Measurements from ENCODE around the gene FAM76B. TPM values are rescaled to one million over a fixed set of nuclear protein-coding genes. Genes with fewer than 3 reads are reported as not detected.

Gene FAM76B
- total RNA-seq, 1 donor from 2014 or later = 24.0 TPM

DNA sequence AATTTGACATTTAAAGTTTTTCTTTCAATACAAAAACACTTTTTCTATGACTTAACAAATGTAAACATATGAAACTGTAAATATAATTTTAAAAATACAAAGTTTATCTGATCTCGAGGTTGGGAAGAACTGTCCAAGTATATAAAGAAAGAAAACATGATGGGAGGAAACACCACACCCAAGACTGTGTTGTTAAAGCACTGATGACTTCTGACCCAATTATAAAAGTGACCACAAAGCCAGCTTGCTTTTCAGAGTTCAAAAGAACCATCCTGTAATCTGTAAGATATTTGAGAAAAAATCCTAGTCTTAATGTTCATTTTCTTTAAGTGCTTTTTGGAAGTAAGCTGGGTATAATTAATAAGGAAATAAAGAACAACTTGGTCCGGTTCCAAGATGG lies 16.3 kb upstream of the FAM76B start:
- TF ChIP-seq, protein P1, sequence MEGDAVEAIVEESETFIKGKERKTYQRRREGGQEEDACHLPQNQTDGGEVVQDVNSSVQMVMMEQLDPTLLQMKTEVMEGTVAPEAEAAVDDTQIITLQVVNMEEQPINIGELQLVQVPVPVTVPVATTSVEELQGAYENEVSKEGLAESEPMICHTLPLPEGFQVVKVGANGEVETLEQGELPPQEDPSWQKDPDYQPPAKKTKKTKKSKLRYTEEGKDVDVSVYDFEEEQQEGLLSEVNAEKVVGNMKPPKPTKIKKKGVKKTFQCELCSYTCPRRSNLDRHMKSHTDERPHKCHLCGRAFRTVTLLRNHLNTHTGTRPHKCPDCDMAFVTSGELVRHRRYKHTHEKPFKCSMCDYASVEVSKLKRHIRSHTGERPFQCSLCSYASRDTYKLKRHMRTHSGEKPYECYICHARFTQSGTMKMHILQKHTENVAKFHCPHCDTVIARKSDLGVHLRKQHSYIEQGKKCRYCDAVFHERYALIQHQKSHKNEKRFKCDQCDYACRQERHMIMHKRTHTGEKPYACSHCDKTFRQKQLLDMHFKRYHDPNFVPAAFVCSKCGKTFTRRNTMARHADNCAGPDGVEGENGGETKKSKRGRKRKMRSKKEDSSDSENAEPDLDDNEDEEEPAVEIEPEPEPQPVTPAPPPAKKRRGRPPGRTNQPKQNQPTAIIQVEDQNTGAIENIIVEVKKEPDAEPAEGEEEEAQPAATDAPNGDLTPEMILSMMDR (IDR thresholded peaks at IDR 0.05; ENCODE audit: insufficient read depth, low read length, poor library complexity, severe bottlenecking) = no peak
- DNase-seq (ENCODE audit: low read depth) = no peak
- H3K27me3 ChIP-seq (ENCODE audit: control insufficient read depth, insufficient read depth, low read length) = no peaks in the 10 kb centered on the region
- H3K36me3 ChIP-seq (ENCODE audit: control insufficient read depth, insufficient read depth, low read length) = no peaks in the 10 kb centered on the region
- H3K4me3 ChIP-seq (ENCODE audit: low read depth, low read length) = no peak overlapping the region

DNA sequence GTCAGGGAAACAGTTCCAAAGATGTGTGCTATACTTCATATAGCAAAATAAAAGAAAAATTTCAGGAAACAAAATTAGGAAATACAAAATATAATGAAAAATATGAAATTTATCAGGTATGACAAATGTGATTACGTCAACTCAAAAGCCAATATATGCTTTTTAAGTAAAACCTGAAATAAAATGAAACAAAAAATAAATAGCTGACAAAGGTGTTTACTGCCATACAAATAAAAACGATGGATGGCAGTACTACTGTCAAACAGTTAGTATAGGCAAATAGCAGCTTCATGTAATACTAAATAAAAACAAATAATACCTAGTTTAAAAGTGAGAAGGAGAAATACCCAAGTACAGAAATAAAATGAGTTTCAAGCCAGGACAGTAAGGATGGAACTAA lies 14.4 kb upstream of the FAM76B start:
- DNase-seq (ENCODE audit: low read depth) = no peak
- H3K4me3 ChIP-seq (ENCODE audit: low read depth, low read length) = no peak overlapping the region
- no peaks in the 10 kb centered on the region for H3K27me3 ChIP-seq (ENCODE audit: control insufficient read depth, insufficient read depth, low read length)
- TF ChIP-seq, protein P1 (IDR thresholded peaks at IDR 0.05; ENCODE audit: insufficient read depth, low read length, poor library complexity, severe bottlenecking) = no peak
- peaks cover 1% of the 10 kb centered on the region for H3K36me3 ChIP-seq (ENCODE audit: control insufficient read depth, insufficient read depth, low read length)

DNA sequence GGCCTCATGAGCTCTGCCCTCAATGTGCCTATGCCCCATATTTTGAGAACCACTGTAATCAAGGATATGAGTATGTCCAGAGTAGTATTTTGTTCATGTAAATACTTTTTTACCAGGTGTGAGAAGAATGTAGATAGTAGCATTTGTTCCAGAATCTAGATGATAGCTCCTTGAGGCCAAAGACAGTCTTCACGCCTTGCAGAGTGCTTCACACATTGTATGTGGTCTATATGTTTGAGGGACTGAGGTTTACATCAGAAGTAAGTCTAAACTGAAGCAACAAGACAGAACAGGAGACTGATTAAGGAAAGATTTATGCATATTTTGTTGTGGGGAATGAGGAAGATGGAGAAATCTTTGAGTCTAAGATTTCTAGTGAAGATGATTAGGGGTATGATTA lies 13.2 kb upstream of the FAM76B start:
- H3K27me3 ChIP-seq (ENCODE audit: control insufficient read depth, insufficient read depth, low read length) = no peaks in the 10 kb centered on the region
- DNase-seq (ENCODE audit: low read depth) = no peak
- peaks cover 1% of the 10 kb centered on the region for H3K36me3 ChIP-seq (ENCODE audit: control insufficient read depth, insufficient read depth, low read length)
- H3K4me3 ChIP-seq (ENCODE audit: low read depth, low read length) = no peak overlapping the region
- TF ChIP-seq, protein P1 (IDR thresholded peaks at IDR 0.05; ENCODE audit: insufficient read depth, low read length, poor library complexity, severe bottlenecking) = no peak

DNA sequence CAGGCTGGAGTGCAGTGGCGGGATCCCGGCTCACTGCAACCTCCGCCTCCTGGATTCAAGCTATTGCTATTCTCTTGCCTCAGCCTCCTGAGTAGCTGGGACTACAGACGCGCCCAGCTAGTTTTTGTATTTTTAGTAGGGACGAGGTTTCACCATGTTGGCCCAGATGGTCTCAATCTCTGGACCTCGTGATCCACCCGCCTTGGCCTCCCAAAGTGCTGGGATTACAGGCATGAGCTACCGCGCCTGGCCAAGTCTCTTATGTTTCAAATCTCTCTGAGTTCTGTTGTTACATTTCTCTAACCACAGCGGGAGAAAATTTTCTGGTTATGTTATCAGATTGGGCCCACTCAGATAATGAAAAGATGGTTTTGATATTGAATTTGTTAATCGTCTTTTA lies 10.9 kb upstream of the FAM76B start:
- Histone ChIP-seq H3K27me3 (ENCODE audit: control insufficient read depth, insufficient read depth, low read length) (no peaks in the 10 kb centered on the region), H3K36me3 (ENCODE audit: control insufficient read depth, insufficient read depth, low read length) (peaks cover 1% of the 10 kb centered on the region), H3K4me3 (ENCODE audit: low read depth, low read length) (no peak overlapping the region)
- no peak for DNase-seq (ENCODE audit: low read depth)
- TF ChIP-seq, protein P1 (IDR thresholded peaks at IDR 0.05; ENCODE audit: insufficient read depth, low read length, poor library complexity, severe bottlenecking) = no peak

DNA sequence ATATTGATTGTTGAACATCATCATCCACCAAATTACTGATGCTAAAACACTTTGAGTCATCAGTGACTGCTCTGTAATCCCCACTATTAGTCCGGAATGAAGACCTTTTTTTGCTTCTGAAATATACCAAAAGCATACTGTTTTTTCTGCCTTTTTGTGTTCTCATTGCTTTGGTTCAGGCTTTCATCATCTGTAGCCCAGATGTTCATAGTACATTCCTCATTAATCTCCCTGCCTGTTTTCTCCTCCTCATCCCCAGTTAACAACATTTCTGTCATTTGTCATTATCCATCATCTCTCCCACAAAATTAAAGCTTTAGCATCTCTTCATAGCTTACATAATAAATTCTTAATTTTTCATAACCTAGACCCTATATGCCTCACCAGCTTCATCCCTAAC lies 10.0 kb upstream of the FAM76B start:
- DNase-seq (ENCODE audit: low read depth) = no peak
- H3K36me3 ChIP-seq (ENCODE audit: control insufficient read depth, insufficient read depth, low read length) = peaks cover 1% of the 10 kb centered on the region
- no peaks in the 10 kb centered on the region for H3K27me3 ChIP-seq (ENCODE audit: control insufficient read depth, insufficient read depth, low read length)
- TF ChIP-seq, protein P1 (IDR thresholded peaks at IDR 0.05; ENCODE audit: insufficient read depth, low read length, poor library complexity, severe bottlenecking) = no peak
- no peak overlapping the region for H3K4me3 ChIP-seq (ENCODE audit: low read depth, low read length)

DNA sequence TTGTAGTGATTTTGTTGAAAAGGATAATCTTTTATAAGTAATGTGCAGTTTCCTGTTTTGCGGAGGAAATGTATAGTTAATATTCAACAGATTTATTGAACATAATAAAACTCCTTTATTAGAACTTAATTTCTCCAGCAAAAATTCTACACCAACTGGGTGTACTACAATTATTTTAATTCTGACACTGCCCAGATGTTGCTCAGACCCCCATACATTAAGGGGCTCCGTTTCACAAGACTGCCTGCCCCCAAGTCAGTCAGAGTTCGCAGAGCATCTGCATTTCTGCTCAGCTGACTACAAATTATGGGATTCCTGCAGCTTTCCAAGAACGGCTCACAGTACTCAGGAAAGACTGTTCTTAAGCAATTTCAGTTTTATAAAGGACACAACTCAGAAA lies 6.9 kb upstream of the FAM76B start:
- TF ChIP-seq, protein P1 (IDR thresholded peaks at IDR 0.05; ENCODE audit: insufficient read depth, low read length, poor library complexity, severe bottlenecking) = no peak
- DNase-seq (ENCODE audit: low read depth) = no peak
- Histone ChIP-seq H3K36me3 (ENCODE audit: control insufficient read depth, insufficient read depth, low read length) (peaks cover 1% of the 10 kb centered on the region), H3K27me3 (ENCODE audit: control insufficient read depth, insufficient read depth, low read length) (no peaks in the 10 kb centered on the region), H3K4me3 (ENCODE audit: low read depth, low read length) (no peak overlapping the region)
